MG63 (cell line): ENCODE measurements around the gene PUM1. TPM values are rescaled to one million over a fixed set of nuclear protein-coding genes. Genes with fewer than 3 reads are reported as not detected.

Source experiments
- DNase-seq: peaks from one replicate; pipeline ENCODE4 v3.0.0-alpha.2; 2020
- H3K27me3 ChIP-seq: fragments of 250-450 bp; sonication (Bioruptor Pico); 2 replicates; pipeline ENCODE4 v1.5.1; 2020; ENCODE audit warnings: mild to moderate bottlenecking, moderate library complexity
- H3K36me3 ChIP-seq: fragments of 250-450 bp; sonication (Bioruptor Pico); 2 replicates; pipeline ENCODE4 v1.5.1; 2020; ENCODE audit warnings: mild to moderate bottlenecking, moderate library complexity
- H3K4me3 ChIP-seq: fragments of 250-450 bp; sonication (Bioruptor Pico); 2 replicates; pipeline ENCODE4 v1.5.1; 2020; ENCODE audit warnings: mild to moderate bottlenecking, moderate library complexity
- H3K9me3 ChIP-seq: fragments of 250-450 bp; sonication (Bioruptor Pico); 2 replicates; pipeline ENCODE4 v1.5.1; 2020; ENCODE audit warnings: mild to moderate bottlenecking, moderate library complexity
- total RNA-seq: library from RNA; depleted of rRNA; stranded (reverse); fragments of >200 nt; shearing (Covaris generic); gene quantifications from 2 replicates; pipeline ENCODE4 v1.2.3, GENCODE V29; 2014; ENCODE audit warnings: low replicate concordance; rRNA removed

Gene PUM1
- total RNA-seq, 1 experiment from 2014 or later, result 31.6 TPM

GRCh38 chr1:30889511-30889910 lies 176.0 kb downstream of the PUM1 start:
- Histone ChIP-seq H3K9me3 (no peaks in the 10 kb centered on the region), H3K27me3 (no peaks in the 10 kb centered on the region), H3K36me3 (no peaks in the 10 kb centered on the region), H3K4me3 (no peak overlapping the region)
- DNase-seq, result no peak

DNA sequence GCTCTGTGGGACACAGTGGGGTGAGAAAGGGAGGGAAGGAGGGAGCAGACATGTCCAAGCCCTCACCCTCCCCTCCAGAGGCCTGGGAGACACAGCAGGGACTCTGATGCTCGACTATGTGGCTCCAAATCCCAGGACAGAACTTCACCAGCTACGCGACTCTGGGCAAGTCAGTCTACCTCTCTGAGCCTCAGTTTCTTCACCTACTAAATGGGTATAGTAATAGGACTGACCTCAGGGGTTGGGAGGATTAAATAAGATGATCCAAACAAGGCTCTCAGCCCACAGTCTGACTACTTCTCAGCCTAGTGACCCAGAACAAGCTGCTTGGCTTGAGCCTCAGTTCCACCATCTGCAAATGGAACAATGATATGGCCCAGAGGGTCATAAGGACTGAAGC lies 176.5 kb downstream of the PUM1 start:
- H3K4me3 ChIP-seq, result no peak overlapping the region
- DNase-seq, result no peak
- H3K36me3 ChIP-seq, result no peaks in the 10 kb centered on the region

GRCh38 chr1:30888391-30888790 lies 177.1 kb downstream of the PUM1 start:
- DNase-seq, result no peak
- H3K27me3 ChIP-seq, result no peaks in the 10 kb centered on the region
- no peaks in the 10 kb centered on the region for H3K9me3 ChIP-seq
- H3K36me3 ChIP-seq, result no peaks in the 10 kb centered on the region
- H3K4me3 ChIP-seq, result no peak overlapping the region

More for the DNA sequence above, 176.5 kb downstream of the PUM1 start:
- Histone ChIP-seq H3K9me3 (no peaks in the 10 kb centered on the region), H3K27me3 (no peaks in the 10 kb centered on the region)

- DNase-seq, result no peak
- no peak overlapping the region for H3K4me3 ChIP-seq
Measured at GRCh38 chr1:30887485-30888315, 177.8 kb downstream of the PUM1 start.

DNA sequence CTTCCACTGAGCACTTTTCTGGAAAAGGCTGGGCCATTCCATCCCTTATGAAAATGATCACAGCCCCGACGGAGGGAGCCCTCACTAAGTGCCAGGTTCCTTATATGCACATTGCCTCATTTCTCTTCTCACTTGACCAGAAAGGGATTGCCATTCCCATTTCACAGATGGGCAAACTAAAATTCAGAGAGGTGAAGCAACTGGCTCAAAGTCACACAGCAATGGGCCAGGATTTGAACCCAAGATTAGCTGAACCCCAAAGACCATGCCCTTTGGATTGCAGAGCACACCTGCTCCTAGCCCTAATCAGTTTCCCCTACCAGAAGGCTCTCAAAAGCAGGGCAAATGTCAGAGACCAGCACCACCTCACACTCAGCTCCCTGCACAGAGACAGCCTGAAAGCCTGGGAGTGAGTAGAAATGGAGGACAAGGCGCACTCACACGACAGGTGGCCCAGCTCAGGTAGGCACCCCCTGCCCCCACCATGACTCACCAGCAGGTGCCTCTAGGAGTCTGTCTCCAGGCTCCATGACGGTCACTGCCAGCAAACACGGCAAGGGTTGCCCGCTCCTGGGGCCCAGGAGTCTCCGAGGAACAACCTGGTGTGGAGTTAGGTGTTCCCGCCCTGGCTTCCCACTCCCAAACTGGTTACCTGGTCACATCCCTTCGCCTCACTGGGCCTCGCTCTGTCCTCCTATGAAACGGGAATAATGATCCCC lies 178.6 kb downstream of the PUM1 start:
- Histone ChIP-seq H3K4me3 (no peak overlapping the region), H3K27me3 (no peaks in the 10 kb centered on the region), H3K36me3 (no peaks in the 10 kb centered on the region), H3K9me3 (no peaks in the 10 kb centered on the region)
- no peak for DNase-seq

More at GRCh38 chr1:30887485-30888315, 177.8 kb downstream of the PUM1 start:
- Histone ChIP-seq H3K9me3 (no peaks in the 10 kb centered on the region), H3K27me3 (no peaks in the 10 kb centered on the region), H3K36me3 (no peaks in the 10 kb centered on the region)

GRCh38 chr1:30885570-30886522 lies 179.7 kb downstream of the PUM1 start:
- Histone ChIP-seq H3K27me3 (no peaks in the 10 kb centered on the region), H3K4me3 (no peak overlapping the region), H3K36me3 (no peaks in the 10 kb centered on the region), H3K9me3 (no peaks in the 10 kb centered on the region)
- no peak for DNase-seq

DNA sequence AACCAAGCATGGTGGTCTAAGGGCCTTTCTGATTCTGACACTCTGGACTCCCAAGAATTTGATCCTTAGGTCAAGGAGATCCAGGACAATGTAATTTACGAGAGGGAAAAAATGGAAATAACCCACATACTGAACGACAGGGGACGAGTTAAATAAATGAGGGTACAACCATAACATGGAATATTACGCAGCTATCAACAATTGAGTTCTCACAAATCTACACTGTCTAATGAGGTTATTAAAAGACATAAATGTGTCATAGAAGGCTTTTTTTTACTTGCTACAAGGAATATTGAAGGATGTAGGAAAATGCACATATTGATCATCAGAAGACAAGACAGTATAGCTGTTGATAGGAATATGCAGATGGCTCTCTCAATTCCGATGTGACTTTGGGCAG lies 180.8 kb downstream of the PUM1 start:
- DNase-seq, result no peak
- no peaks in the 10 kb centered on the region for H3K9me3 ChIP-seq
- H3K36me3 ChIP-seq, result no peaks in the 10 kb centered on the region
- no peaks in the 10 kb centered on the region for H3K27me3 ChIP-seq
- no peak overlapping the region for H3K4me3 ChIP-seq

DNA sequence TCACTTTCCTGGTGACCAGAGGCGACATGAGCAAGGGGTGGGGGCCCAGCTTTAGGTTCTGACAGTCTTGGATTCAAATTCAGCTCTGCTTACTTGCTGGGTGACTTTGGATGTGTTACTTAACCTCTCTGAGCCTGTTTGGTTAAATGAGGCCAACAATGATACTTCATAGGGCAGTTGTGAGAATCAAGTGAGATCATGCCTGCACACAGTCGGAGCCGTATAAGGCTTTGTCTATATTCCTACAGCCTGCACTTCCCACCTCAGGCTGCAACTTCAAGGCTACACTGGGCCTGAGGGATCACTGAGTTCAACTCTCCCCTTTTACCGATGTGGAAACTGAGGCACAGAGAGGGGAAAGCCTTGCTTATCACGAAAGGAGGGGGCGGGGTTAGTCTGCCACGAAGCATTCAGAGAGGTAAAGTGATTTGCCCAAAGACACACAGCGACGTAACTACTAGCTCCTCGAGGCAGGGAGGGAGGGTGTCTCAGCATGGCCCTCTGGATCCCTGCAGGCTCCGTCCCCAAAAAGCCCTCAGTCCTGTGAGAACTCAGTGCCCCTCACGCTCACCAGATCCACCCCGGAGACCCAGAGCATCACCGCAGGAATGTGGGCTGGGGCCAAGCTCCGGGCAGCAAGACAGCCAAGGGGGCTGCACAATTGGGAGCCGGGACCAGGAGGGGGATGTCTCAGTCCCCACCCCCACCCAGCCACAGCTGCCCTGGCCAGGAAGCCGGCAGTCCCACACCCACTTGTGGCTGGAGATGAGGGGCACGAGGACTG lies 181.9 kb downstream of the PUM1 start:
- Histone ChIP-seq H3K4me3 (no peak overlapping the region), H3K27me3 (no peaks in the 10 kb centered on the region), H3K36me3 (no peaks in the 10 kb centered on the region), H3K9me3 (no peaks in the 10 kb centered on the region)
- DNase-seq, result no peak

- no peaks in the 10 kb centered on the region for H3K36me3 ChIP-seq
- no peaks in the 10 kb centered on the region for H3K9me3 ChIP-seq
- H3K27me3 ChIP-seq, result no peaks in the 10 kb centered on the region
- DNase-seq, result no peak
- no peak overlapping the region for H3K4me3 ChIP-seq
Measured at GRCh38 chr1:30882678-30883388, 182.7 kb downstream of the PUM1 start.

Other genes with a start within 250 kb of the PUM1 start
- gene SDC3, start 157.0 kb downstream of the PUM1 start, total RNA-seq, result 12.1 and 12.3 TPM in 2 replicates
- 0.43 and 1.0 TPM in 2 replicates for gene NKAIN1, start 174.2 kb upstream of the PUM1 start, total RNA-seq
- 115 and 183 TPM in 2 replicates for gene SNRNP40, start 231.1 kb upstream of the PUM1 start, total RNA-seq
- 70.5 and 80.4 TPM in 2 replicates for gene ZCCHC17, start 231.3 kb upstream of the PUM1 start, total RNA-seq